ENCODE data around the gene CFAP20.

Gene CFAP20

GRCh38 chr16:58123896-58124600 is 5.1 kb downstream of the CFAP20 start:
- DNase-seq = no peak

GRCh38 chr16:58121132-58121531 is 8.0 kb downstream of the CFAP20 start:
- DNase-seq = no peak

- DNase-seq = no peak
Measured at GRCh38 chr16:58120234-58120633, 8.9 kb downstream of the CFAP20 start.

- no peak for DNase-seq
Measured at GRCh38 chr16:58119509-58119845, 9.7 kb downstream of the CFAP20 start.

- no peak for DNase-seq
Measured at GRCh38 chr16:58118801-58119508, 10.2 kb downstream of the CFAP20 start.

- no peak for DNase-seq
Measured at GRCh38 chr16:58116529-58116928, 12.7 kb downstream of the CFAP20 start.

- no peak for DNase-seq
Measured at GRCh38 chr16:58116081-58116480, 13.1 kb downstream of the CFAP20 start.

GRCh38 chr16:58114827-58115825 is 14.1 kb downstream of the CFAP20 start:
- no peak for DNase-seq

- DNase-seq = no peak
Measured at GRCh38 chr16:58111302-58111627, 17.9 kb downstream of the CFAP20 start.

GRCh38 chr16:58110571-58111301 is 18.4 kb downstream of the CFAP20 start:
- DNase-seq = no peak

- no peak for DNase-seq
Measured at GRCh38 chr16:58109881-58110280, 19.3 kb downstream of the CFAP20 start.

- no peak for DNase-seq
Measured at GRCh38 chr16:58109330-58109729, 19.9 kb downstream of the CFAP20 start.

GRCh38 chr16:58107709-58108108 is 21.5 kb downstream of the CFAP20 start:
- no peak for DNase-seq

GRCh38 chr16:58107228-58107627 is 22.0 kb downstream of the CFAP20 start:
- no peak for DNase-seq

- no peak for DNase-seq
Measured at GRCh38 chr16:58105631-58106030, 23.6 kb downstream of the CFAP20 start.

GRCh38 chr16:58102665-58103392 is 26.4 kb downstream of the CFAP20 start:
- DNase-seq = no peak

GRCh38 chr16:58099956-58100300 is 29.3 kb downstream of the CFAP20 start:
- no peak for DNase-seq

GRCh38 chr16:58099097-58099955 is 29.9 kb downstream of the CFAP20 start:
- DNase-seq = no peak

- no peak for DNase-seq
Measured at GRCh38 chr16:58098207-58099096, 30.7 kb downstream of the CFAP20 start.

GRCh38 chr16:58096249-58096648 is 32.9 kb downstream of the CFAP20 start:
- no peak for DNase-seq
